ENCODE data around the gene TECTB. TPM values are rescaled to one million over a fixed set of nuclear protein-coding genes. Genes with fewer than 3 reads are reported as not detected.

TECTB gene
- total RNA-seq, 2 donors from 2014 or later: not detected

- Histone ChIP-seq H3K9me3 (no peaks in the 10 kb centered on the region), H3K4me1 (no peaks in the 10 kb centered on the region), H3K27me3 (no peaks in the 10 kb centered on the region), H3K36me3 (no peaks in the 10 kb centered on the region), H3K4me3 (no peak overlapping the region), H3K27ac (no peak overlapping the region)
- DNase-seq (ENCODE audit: low spot score): no peak
- TF ChIP-seq, protein P1, sequence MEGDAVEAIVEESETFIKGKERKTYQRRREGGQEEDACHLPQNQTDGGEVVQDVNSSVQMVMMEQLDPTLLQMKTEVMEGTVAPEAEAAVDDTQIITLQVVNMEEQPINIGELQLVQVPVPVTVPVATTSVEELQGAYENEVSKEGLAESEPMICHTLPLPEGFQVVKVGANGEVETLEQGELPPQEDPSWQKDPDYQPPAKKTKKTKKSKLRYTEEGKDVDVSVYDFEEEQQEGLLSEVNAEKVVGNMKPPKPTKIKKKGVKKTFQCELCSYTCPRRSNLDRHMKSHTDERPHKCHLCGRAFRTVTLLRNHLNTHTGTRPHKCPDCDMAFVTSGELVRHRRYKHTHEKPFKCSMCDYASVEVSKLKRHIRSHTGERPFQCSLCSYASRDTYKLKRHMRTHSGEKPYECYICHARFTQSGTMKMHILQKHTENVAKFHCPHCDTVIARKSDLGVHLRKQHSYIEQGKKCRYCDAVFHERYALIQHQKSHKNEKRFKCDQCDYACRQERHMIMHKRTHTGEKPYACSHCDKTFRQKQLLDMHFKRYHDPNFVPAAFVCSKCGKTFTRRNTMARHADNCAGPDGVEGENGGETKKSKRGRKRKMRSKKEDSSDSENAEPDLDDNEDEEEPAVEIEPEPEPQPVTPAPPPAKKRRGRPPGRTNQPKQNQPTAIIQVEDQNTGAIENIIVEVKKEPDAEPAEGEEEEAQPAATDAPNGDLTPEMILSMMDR (IDR thresholded peaks at IDR 0.05): peak in 1 of 2 donors; percentile 7
These were observed 24.9 kb downstream of the TECTB start for GRCh38 chr10:112308125-112308502.

- DNase-seq (ENCODE audit: low spot score): no peak
- H3K36me3 ChIP-seq: no peaks in the 10 kb centered on the region
- TF ChIP-seq, protein P1 (IDR thresholded peaks at IDR 0.05): no peak
- H3K9me3 ChIP-seq: no peaks in the 10 kb centered on the region
- H3K4me1 ChIP-seq: no peaks in the 10 kb centered on the region
- H3K27me3 ChIP-seq: no peaks in the 10 kb centered on the region
- no peak overlapping the region for H3K4me3 ChIP-seq
- H3K27ac ChIP-seq: no peak overlapping the region
These were observed 28.3 kb downstream of the TECTB start for GRCh38 chr10:112311481-112311880.

DNA sequence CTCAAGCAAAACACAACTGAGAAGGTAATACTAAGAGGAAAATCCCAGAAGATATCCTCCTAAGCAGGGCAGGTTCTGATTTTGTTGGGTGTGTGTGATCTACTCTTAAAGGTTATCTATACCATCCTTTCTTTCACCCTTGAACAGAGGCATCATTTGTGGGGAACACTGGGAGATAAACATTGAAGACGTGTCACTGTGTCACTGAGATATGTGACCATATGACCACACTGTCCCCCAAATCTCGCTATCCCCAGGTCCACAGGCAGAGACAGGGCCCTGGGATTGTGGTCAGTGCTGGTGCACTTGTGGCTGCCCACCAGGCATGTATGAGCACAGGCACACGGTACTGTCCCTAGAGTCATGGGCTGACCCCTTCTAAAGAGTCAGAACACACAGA is 30.0 kb downstream of the TECTB start:
- DNase-seq (ENCODE audit: low spot score): no peak
- no peak overlapping the region for H3K4me3 ChIP-seq
- TF ChIP-seq, protein P1 (IDR thresholded peaks at IDR 0.05): no peak

GRCh38 chr10:112313911-112314310 is 30.7 kb downstream of the TECTB start:
- DNase-seq (ENCODE audit: low spot score): no peak
- no peaks in the 10 kb centered on the region for H3K9me3 ChIP-seq
- no peaks in the 10 kb centered on the region for H3K36me3 ChIP-seq
- H3K4me3 ChIP-seq: no peak overlapping the region
- TF ChIP-seq, protein P1 (IDR thresholded peaks at IDR 0.05): no peak
- no peaks in the 10 kb centered on the region for H3K27me3 ChIP-seq
- H3K4me1 ChIP-seq: no peaks in the 10 kb centered on the region
- no peak overlapping the region for H3K27ac ChIP-seq

More for the DNA sequence above, 30.0 kb downstream of the TECTB start:
- Histone ChIP-seq H3K4me1 (no peaks in the 10 kb centered on the region), H3K9me3 (no peaks in the 10 kb centered on the region), H3K27ac (no peak overlapping the region), H3K27me3 (no peaks in the 10 kb centered on the region), H3K36me3 (no peaks in the 10 kb centered on the region)

DNA sequence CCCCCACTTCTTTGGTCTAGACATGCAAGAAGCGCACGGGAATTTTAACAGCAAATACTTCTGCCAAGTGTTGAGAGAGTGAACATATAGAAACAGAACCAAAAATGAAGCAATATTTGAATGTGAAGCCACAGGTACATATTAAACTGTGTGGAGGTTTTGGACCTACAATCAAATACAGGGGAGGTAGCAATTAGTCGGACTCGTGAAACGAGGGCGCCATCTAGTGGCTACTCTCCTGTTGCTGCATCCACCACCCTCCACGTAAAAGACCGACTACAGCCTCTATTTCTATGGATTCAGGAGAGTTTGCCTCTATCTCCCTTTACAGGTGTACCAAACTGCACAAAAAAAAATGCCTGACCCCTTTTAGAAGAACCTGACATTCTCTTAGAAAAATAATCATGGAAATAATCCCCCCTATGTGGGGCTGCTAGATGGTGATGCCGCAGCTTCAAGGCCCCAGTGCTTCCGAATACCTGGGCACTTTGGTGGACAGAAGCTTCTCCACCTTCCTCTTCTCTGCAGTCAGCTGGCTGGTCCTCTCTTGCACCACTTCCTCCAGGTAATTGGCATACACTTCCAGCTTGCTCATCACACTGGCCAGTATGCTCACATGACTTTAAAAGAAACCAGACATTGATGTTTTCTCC is 31.7 kb downstream of the TECTB start:
- no peak overlapping the region for H3K27ac ChIP-seq
- TF ChIP-seq, protein P1 (IDR thresholded peaks at IDR 0.05): peak; percentile 75 to 91
- H3K36me3 ChIP-seq: no peaks in the 10 kb centered on the region
- H3K4me1 ChIP-seq: no peaks in the 10 kb centered on the region
- H3K27me3 ChIP-seq: no peaks in the 10 kb centered on the region
- peak; percentile 83 for DNase-seq (ENCODE audit: low spot score)
- no peak overlapping the region for H3K4me3 ChIP-seq
- no peaks in the 10 kb centered on the region for H3K9me3 ChIP-seq

DNA sequence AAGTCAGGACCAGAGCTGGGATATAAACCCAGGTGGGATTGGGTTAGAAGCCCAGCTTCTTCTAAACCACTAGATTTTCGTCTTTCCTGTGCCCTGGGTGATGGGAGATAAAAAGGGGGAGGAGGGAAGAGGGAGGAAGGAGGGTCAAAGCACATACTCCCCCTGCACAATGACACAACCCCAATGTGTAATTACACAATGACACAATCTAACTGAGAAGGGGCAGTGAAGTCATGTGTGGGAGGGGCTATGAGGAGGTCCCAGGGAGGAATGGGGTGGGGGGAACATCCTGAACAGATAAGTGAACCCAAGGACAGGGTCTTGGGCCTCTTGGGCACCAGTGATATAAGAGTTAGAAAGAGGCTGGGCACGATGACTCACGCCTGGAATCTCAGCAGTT is 44.5 kb downstream of the TECTB start:
- DNase-seq (ENCODE audit: low spot score): no peak
- Histone ChIP-seq H3K4me1 (no peaks in the 10 kb centered on the region), H3K27ac (no peak overlapping the region), H3K36me3 (no peaks in the 10 kb centered on the region), H3K9me3 (no peaks in the 10 kb centered on the region), H3K27me3 (no peaks in the 10 kb centered on the region), H3K4me3 (no peak overlapping the region)
- TF ChIP-seq, protein P1 (IDR thresholded peaks at IDR 0.05): no peak

Measured in right atrium auricular region (tissue), 2 donors.